ENCODE measurements around the gene DENND6A. TPM values are rescaled to one million over a fixed set of nuclear protein-coding genes. Genes with fewer than 3 reads are reported as not detected.

Gene DENND6A
- total RNA-seq, 1 donor: 21.0 TPM

DNA sequence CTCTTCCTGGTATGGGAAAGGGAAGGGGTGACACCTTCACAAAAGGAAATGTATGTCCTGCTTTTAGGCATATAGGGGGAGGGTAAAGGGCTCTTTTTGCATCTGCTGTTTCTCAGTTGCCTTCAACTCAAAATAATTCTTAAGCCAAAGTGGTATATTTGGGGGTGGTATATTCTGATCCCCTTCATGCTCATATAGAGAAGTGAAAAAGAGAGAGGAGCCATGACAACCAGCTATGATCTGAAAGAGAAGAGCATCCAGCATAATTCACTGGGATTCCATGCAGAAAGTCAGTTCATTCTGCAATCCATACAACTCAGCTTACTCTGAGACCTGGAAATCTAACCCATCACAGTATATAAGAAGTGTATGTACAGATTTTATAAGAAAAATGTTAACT, 22.3 kb downstream of the DENND6A start:
- no peak overlapping the region for H3K4me3 ChIP-seq (ENCODE audit: low read depth, low read length)
- no peak for DNase-seq (ENCODE audit: low read depth)
- TF ChIP-seq, protein P1, sequence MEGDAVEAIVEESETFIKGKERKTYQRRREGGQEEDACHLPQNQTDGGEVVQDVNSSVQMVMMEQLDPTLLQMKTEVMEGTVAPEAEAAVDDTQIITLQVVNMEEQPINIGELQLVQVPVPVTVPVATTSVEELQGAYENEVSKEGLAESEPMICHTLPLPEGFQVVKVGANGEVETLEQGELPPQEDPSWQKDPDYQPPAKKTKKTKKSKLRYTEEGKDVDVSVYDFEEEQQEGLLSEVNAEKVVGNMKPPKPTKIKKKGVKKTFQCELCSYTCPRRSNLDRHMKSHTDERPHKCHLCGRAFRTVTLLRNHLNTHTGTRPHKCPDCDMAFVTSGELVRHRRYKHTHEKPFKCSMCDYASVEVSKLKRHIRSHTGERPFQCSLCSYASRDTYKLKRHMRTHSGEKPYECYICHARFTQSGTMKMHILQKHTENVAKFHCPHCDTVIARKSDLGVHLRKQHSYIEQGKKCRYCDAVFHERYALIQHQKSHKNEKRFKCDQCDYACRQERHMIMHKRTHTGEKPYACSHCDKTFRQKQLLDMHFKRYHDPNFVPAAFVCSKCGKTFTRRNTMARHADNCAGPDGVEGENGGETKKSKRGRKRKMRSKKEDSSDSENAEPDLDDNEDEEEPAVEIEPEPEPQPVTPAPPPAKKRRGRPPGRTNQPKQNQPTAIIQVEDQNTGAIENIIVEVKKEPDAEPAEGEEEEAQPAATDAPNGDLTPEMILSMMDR (IDR thresholded peaks at IDR 0.05; ENCODE audit: insufficient read depth, low read length): no peak

DNA sequence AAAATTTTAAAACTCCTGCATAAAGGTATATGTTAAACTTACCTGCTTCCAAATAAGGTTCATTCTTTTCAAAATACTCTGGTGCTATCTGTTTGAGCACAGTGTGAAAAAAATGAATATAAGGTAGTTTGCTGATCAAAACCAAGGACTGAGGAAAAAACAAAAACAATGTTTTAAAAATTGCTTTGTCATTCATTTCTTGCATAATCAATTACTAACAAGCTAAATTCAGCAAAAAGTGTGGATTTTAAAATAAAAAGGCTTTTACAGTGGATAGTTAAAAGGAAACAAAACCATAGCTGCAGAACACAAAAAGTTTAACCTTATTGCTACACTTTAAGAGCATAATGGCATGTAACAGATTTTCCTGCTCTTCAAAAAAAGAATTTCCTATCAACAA, 31.5 kb downstream of the DENND6A start:
- TF ChIP-seq, protein P1 (IDR thresholded peaks at IDR 0.05; ENCODE audit: insufficient read depth, low read length): no peak
- no peak for DNase-seq (ENCODE audit: low read depth)
- H3K4me3 ChIP-seq (ENCODE audit: low read depth, low read length): no peak overlapping the region

DNA sequence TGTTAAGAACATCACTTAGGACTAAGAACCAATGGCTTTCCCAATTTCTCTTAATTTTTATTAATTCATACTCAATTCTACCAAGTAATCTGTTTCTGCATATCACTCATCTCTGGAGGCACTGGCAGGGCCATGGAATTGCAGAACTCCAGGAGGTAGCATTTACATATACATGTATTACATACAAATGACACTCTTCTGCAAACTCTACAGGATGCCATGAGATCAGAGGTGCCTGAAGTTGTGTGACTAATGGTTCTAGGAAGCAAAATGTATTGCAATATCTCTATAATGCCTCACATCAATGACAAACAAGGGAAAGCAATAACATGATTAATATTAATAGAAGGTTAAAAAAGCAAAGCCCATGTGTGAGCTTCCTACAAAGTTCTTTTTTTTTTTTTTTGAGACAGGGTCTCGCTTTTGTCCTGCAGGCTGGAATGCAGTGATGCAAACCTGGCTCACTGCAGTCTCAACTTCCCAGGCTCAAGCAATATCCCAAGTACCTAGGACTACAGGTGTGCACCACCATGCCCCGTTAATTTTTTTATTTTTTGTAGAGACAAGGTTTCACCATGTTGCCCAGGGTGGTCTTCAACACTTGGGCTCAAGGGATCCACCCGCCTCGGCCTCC, 33.0 kb downstream of the DENND6A start:
- TF ChIP-seq, protein P1 (IDR thresholded peaks at IDR 0.05; ENCODE audit: insufficient read depth, low read length): no peak
- H3K4me3 ChIP-seq (ENCODE audit: low read depth, low read length): no peak overlapping the region
- DNase-seq (ENCODE audit: low read depth): no peak

DNA sequence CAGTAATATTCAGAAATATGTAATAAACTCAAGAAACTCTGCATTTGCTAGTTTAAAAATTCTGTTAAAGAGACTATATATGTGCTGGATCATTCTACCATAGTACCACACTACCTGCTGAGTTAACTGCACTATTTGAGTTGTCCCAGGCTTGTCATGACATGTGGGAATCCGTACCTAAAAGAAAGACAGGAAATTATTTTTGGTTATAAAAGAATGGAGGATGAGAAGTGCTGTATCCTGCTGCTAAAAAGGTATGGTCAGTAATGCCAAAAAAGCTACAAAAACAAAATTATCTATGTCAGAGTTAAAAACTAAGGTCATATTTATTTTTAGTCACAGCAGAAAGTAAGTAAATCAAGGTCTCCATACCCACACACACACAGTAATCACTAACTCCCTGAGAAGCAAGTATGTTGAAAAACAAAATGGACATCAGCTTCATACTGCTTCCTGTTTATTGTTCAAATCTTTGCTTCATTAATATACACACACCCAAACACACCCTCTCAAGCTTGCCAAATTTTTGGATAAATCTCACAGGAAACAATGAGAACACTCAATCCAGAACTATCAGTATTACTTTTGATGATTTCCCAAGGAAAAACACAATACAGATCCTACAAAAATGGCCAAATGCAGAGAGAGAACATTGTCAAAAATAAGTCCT, 33.7 kb downstream of the DENND6A start:
- H3K4me3 ChIP-seq (ENCODE audit: low read depth, low read length): no peak overlapping the region
- peak; percentile 10 for DNase-seq (ENCODE audit: low read depth)
- TF ChIP-seq, protein P1 (IDR thresholded peaks at IDR 0.05; ENCODE audit: insufficient read depth, low read length): no peak

DNA sequence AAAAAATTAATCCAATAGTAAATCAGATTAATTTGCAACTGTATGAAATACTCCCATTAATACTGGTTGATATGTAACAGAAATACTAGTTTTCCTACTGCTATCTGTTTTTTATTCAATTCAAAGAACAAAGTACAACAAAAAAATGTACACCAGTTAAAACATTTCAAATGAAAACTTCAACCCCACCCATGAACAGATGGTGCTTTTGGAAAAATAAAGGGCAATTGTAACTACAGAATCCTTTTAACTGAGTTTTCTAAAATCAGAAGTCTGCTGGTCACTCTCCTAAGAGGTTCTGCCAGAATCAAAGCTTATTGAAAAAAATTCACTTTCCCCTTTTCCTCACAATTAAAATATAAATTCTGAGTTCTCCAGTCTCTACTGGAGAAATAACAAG, 34.3 kb downstream of the DENND6A start:
- TF ChIP-seq, protein P1 (IDR thresholded peaks at IDR 0.05; ENCODE audit: insufficient read depth, low read length): no peak
- H3K4me3 ChIP-seq (ENCODE audit: low read depth, low read length): no peak overlapping the region
- DNase-seq (ENCODE audit: low read depth): peak; percentile 12

DNA sequence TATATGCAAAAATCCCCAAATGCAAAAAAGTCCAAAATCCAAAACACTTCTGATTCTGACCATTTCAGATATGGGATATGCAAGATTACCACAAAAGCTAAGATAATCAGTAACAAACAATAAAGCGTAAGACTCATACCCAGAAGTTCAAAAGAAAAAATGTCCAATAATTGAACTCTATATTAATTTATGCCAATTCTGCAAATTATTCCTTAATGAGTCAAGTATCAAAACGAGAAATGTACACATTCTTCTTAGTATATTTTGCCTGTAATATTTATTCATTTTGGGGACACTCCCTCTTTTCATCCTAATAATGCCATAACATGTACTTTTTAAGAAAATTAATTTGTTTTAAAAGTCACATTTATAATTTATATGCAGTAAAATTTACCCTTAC, 37.1 kb downstream of the DENND6A start:
- DNase-seq (ENCODE audit: low read depth): no peak
- TF ChIP-seq, protein P1 (IDR thresholded peaks at IDR 0.05; ENCODE audit: insufficient read depth, low read length): no peak
- no peak overlapping the region for H3K4me3 ChIP-seq (ENCODE audit: low read depth, low read length)
